Activated CD4-positive, alpha-beta T cell treated with anti-CD3 and anti-CD28 coated beads for 4 hours (primary cell): ENCODE measurements around the gene CHMP1A.
"Not testable (repeated sequence)": the region's sequence is repeated elsewhere in the genome, so short reads cannot be mapped to it uniquely, and the experiment has no call there.

Experiments
- DNase-seq, 2 donors: peaks; one replicate each; pipeline ENCODE4 v3.0.0-alpha.2; 2020

Gene CHMP1A

DNA sequence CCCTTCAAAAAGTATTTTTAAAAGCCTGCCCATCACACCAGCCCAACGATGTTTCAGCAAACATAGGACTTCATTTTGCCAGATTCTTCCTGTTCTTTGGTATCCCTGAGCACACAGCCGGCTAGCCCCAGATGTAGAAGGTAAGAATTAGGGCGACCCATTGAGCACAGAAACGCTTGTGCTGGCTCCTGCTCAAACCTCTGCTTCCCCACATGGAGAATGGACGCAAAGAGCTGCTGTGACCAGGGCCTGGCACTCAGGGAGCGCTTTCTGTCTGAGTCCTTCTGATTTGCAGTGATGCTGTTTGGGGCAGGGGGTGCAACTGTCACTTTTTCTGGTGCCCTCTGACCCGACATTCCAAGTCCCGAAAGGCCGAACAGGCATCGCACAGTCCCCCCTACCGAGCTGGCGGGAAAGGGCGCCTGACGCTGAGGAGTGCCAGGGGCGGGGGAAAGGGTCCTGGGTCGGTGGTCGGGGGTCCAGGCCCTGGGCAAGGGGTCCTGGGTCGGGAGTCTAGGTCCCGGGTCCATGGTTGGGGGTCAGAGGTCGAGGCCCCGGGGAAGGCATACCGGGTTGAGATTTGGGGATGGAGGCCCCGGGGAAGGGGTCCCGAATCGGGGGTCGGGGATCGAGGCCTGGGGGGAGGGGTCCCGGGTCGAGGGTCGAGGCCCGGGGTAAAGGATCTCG, 930 bp downstream of the CHMP1A start:
- DNase-seq, result no peak

DNA sequence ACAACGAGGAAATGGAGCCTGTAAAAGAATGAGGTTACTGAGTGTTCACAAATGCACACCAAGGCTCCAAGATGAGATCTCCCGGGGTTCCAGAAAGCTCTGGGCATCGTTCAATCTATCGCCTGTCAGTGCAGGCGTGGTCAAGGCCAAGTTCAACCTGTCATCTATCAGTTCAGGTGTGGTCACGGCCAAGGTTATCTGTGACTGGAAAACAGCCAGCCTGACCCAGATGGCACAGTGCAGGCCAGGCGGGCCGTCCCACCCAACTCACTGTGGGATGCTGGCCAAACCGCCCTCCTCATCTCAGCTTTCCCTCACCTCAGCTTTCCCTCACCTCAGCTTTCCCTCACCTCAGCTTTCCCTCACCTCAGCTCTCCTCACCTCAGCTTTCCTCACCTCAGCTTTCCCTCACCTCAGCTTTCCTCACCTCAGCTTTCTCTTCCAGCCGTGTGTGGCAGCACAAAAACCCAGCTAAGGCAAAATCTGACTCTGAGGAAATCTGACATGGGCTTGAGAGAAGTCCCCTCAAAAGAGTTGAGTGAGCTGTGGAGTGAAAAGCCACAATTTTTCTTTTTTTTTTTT, 2.4 kb downstream of the CHMP1A start:
- no peak for DNase-seq

DNA sequence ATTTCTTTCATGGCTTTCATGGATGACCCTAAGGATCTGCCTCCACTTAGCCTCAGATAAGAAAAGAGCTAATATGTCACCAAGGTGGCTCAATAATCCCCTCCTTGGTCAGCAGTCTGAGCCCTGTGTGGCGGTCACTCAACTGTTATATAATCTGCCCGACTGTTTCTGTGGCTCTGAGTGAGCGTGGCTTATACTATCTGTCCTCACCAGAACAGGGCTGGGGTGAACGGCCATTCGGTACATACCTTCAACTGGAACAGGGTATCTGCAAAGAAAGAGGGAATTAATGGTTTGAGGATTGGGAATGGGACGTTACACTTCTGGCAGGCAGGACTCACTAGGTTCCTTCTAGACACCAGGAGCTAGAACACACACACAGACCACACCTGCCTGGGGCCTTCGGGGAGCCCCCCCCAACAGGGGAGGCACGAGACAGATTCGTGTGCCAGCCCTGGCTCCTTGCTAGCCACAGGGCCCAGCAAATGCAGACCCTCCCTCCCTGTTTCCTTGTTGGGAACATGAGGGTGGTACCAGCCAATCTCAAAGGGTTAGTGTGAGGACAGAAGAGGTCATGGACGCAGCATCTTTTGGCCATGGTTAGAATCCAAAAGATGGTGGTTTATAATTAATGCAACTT, 3.7 kb downstream of the CHMP1A start:
- DNase-seq, result no peak

DNA sequence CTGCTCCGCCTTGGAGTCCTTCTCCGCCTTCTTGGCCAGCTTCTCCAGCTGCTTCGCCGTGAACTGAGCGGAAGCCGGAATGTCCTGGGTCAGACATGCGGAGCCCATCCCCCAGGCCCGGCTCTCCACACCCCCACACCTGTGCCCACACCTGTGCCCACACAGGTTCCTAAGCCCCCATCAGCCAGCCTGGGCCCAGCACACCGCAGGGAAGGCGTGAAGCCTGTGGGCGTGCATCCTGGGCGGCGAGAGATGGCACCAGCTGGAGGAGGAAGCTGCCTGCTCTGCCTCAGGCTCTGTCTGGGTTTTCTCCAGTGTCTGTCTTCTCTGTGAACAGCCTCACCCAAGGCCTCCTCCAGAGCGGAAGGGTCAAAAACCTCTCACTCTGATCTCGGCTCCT, 5.9 kb downstream of the CHMP1A start:
- no peak for DNase-seq

DNA sequence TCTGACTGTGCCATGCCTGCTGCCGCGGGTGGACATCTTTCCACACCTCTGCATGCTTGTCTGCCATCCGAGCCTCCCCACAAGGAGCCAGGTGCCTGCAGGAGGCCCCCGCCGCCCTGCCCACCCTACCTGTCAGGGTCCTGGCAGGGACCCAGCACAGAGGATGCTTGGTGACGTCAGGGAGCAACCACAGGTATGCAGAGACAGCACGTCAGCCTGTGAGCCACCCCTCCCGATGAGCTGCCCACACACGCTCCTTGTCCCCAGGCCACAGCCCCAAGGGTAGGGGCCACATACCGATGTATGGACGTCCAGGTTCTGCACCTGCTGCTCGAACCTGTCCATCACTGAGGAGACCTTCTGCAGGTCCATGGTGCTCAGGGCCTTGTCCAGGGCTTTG, 10.6 kb downstream of the CHMP1A start:
- DNase-seq, result no peak

DNA sequence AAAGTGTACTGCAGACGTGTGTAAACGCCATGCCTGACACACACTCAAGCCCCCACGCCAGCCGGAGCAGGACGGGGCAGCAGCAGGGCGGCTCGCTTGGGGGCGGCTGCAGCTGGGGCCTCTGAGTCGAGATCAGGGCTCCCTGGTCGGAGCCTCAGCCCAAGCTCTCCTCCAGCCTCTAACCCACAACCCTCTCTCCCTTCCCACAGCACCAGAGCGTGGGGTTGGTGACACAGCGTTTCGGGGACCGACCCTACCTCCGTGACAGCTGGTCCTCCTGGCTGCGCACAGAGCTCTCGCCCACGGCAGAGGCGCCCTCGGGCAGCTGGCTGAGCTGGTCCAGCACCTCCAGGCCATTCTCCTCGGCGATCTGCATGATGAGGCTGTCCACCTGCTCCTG, 11.2 kb downstream of the CHMP1A start:
- no peak for DNase-seq

DNA sequence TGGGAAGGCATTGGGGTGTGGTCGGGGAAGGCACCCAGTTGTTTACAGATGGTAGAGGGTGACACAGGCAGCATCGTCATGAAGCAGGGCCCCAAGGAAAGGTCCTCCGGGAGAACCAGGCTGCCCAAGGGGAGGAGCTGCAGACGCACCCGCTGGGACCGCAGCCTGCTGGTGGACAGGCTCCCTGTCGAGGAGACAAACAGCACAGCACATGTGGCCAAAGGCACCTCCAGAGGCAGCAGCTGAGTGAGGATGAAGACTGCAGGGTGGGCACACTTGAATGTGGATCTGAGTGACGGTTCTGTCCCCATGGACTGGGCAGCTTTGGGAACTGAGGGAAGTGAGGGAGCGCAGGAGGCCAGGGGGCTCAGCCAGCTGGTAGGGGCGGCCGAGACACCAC, 12.4 kb downstream of the CHMP1A start:
- no peak for DNase-seq

DNA sequence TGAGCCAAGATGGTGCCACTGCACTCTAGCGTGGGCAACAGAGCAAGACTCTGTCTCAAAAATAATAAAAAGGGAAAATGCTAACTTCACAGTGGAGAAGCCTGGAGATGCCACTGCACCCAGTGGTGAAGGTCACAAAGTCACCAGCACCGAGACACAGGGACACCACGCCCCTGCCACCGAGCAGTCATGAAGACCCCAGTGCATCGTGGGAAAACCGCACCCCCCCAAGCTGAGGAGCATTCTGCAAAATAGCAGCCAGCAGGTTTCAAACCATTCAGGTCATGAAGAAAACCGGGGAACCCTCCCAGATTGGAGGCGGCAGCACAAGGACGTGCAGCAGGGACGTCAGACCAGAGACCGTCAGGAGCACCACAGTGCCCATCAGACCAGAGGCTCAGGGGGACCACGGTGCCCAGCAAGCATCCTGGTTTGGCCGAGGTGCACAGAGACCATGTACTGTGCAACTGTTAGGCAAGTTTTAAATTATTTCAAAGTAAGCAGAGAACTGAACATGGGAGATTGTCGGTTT, 13.7 kb downstream of the CHMP1A start:
- no peak for DNase-seq

DNA sequence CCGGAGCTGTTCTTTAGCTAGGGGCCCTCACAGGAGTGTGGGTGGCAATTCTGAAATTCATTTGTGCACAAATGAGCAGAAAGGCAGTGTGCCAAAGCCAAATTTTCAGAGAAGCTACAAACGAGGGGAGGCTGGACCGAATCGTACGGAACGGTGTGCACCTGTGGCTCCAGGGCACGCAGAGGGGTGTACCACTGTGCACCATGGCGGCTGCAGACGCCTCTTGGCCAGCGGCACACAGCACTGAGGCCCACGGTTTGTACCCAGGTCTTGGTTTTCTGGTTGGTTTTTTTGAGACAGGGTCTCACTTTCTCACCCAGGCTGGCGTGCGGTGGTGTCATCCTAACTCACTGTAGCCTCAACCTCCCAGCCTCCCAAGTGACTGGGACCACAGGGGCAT, 14.9 kb downstream of the CHMP1A start:
- DNase-seq, result no peak

DNA sequence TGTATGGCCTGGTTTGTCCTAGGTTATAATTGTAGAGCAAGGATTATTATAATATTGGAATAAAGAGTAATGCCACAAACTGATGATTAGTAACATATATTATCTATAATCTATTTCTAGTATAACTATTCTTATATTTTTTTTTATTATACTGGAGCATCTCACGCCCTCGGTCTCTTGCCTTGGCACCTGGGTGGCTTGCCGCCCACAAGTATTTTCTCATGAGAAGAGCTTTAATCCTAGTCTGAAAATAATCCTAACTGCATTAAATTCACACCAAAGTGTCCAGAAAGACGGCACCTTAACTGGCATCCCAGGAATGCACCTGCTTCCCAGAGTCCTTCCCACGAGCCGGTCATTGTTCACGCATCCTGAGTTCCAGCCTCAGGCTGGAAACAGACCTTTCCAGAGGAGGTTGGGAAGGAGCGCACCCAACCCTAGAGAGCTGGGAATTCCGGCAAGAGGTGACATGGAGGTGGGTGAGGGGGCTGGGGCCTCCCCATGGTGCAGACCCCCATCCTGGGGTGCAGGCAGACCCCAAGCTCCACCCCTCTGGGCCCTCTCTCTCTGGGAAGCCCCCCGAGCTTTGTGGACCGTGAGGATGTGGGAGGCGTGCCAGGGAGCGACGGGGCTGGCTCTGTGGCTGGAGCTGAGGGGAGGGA, 15.9 kb downstream of the CHMP1A start:
- DNase-seq, result no peak

DNA sequence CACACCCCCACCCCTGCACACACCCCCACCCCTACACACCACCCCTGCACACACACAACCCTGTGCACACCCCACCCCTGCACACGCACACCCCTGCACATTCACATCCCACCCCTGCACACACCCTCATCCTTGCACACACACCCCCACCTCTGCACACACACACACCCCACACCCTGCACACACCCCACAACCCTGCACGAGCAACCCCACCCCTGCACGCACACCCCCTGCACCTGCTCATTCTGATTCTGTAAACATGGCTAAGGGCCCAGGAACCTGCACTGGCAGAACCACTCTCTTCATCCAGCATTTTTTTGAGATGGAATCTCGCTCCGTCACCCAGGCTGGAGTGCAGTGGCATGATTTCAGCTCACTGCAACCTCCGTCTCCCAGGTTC, 18.1 kb downstream of the CHMP1A start:
- DNase-seq, result no peak

DNA sequence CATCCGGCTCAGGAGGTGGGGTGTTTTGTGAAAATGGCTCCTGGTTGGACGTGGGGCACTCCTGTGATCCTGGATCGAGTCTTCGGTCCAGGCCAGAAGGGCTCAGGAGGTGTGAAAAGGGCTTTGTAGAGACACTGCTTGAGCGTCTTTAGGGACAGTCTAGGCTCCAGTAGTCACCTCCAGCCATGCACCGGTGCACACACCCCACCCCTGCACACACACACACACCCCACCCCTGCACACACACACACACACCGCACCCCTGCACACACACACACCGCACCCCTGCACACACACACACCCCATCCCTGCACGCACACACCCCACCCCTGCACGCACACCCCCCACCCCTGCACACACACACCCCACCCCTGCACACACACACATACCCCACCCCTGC, 19.1 kb downstream of the CHMP1A start:
- DNase-seq, result no peak

DNA sequence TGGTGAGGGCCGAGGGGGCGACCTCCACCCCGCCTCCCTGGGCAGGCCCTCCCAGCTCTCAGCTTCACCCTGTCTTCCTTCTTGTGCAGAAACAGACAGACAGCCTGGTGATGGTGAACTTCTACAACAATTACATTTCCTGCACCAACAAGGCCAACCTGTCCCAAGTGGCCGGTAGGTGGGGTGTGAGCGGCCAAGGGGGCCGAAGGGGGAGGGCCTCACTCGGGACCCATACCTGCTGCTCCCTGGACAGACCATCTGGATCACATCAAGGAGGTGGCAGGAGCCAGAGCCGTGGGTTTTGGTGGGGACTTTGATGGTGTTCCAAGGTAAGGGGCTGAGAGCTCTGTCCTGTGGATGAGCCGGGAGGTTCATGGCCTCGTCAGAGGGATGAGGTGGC, 20.1 kb downstream of the CHMP1A start:
- DNase-seq, result no peak

DNA sequence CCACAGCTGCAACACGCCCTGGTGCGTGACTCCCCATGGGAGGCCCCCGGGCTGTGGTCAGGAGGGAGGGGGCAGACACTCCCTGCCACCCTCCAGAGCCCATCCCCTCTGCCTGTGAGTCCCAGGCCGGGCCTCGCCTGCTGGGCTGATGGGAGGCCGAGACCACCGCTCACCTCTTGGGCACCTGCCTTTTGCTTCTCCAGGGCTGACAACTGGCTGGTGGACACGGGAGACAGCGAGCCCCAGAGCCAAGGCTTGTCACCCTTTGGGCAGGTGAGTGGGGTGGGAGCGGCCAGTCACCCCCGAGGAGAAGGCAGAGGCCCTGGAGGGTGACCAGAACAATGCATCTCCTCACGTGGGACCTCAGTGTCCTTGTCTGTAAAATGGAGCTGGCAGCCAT, 20.8 kb downstream of the CHMP1A start:
- no peak for DNase-seq

DNA sequence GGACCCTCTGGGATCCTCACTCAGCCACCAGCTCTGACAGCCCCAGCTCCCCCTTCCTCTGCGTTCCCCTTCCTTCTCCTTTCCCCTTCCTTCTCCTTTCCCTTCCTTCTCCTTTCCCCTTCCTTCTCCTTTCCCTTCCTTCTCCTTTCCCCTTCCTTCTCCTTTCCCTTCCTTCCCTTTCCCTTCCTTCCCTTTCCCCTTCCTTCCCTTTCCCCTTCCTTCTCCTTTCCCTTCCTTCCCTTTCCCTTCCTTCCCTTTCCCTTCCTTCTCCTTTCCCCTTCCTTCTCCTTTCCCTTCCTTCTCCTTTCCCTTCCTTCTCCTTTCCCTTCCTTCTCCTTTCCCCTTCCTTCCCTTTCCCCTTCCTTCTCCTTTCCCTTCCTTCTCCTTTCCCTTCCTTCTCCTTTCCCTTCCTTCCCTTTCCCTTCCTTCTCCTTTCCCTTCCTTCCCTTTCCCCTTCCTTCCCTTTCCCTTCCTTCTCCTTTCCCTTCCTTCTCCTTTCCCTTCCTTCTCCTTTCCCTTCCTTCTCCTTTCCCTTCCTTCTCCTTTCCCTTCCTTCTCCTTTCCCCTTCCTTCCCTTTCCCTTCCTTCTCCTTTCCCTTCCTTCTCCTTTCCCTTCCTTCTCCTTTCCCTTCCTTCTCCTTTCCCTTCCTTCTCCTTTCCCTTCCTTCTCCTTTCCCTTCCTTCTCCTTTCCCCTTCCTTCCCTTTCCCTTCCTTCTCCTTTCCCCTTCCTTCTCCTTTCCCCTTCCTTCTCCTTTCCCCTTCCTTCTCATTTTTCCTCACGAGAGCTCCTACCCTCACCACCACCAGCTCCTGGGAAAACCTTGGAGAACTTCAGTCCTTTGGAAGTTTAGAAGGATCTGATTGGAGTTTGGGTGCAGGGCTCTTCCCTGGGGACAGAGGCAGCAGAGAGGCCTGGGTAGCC, 22.8 kb downstream of the CHMP1A start:
- DNase-seq, result not testable (repeated sequence)

DNA sequence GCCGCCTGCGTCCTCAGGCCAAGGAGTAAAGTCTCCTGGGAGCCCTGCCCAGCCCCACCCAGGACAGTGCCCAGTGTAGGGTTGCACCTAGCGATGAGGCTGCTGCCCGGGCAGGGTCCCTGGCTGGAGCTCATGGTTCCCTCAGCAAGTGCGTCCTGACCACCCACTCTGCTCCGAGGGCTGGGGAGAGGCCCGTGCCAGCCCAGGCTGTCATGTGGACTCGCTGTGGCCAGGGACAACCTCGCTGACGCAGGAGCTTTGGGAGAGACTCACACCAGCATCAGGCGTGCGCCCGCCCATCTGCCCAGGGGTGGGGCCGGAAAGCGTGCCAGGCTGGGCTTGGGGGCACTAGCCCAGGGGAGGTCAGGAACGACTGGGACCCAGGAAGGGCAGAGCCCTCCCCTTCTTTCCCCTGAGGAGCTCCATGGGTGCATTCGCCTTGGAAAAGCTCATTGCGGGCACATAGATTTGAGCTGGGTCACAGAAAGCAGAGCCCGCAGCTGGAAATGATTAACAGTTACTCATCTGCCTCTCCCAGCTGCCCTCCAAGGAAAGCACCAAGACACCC, 24.4 kb downstream of the CHMP1A start:
- no peak for DNase-seq

DNA sequence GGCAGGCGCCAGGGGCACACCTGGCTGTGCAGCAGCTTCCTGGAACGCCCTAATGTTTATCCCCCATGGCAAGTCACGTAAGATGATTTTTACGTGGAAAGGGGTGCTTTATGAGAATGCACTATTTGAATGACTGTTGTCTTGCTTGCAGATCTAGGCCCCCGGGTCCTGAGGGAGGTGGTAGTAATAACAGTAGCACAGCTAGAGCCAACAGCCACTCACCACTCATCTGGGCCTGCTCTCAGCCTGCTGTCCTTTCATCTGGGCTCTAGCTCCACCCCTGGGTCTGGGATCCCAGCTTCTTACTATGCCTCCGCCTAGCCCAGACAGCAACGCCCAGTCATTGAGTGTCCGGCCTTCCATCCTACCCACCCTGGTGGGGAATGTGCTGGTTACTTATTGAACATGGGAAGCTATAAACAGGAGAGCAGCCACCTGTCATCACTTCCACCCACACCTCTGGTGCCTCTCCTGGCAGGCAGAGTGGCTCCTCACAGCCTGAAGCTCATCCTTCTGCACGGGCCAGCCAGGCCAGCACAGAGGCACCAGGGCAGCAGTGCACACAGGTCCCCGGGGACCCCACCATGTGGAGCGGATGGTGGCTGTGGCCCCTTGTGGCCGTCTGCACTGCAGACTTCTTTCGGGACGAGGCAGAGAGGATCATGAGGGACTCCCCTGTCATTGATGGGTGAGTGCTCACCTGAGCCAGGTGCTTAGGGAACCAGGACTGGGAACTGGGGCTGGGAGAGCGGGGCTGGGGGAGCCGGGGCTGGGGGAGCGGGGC, 27.5 kb downstream of the CHMP1A start:
- no peak for DNase-seq

DNA sequence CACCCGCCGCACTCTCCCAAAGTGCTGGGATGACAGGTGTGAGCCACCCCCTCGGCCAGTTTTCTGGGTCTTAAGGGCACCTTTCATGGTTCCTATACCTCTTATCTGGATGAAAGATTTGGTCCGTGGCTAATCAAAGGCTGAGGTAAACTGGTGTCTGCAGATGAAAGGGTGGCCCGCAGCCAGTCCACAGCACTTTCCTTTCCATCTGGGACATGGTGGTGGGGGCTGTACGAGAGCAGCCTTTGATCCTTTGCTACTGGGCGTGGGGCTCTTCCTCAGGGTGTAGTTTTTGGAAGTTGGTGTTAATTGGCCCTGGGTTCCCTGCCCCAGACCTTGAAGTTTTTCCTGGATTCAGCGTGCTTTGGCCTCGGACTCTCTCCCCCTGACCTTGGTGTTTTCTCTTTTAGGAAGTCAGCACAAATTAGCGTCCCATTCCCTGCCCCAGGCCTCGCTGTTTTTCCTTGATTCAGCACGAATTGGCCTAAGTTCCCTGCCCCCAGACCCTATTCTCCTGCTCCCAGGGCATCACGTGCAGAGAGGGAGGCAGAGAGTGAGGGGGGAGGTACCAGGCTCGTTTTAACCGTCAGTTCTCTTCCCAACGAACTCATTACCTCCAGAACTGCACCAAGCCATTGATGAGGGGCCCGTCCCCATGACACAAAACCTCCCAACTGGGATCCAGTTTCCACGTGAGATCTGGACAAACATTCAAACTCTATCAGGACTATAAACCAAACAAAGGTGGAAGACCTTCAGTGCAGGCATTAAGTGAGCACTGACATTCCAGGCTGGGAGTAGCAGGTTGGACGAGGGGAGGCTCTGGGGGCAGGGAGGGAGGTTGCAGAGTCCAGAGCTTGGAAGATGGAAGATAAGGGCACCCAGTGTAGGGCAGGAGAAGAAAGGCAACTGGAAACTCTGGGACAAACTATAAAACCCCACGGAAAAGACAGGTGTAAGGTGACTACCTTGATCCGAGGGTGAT, 32.4 kb downstream of the CHMP1A start:
- no peak for DNase-seq

DNA sequence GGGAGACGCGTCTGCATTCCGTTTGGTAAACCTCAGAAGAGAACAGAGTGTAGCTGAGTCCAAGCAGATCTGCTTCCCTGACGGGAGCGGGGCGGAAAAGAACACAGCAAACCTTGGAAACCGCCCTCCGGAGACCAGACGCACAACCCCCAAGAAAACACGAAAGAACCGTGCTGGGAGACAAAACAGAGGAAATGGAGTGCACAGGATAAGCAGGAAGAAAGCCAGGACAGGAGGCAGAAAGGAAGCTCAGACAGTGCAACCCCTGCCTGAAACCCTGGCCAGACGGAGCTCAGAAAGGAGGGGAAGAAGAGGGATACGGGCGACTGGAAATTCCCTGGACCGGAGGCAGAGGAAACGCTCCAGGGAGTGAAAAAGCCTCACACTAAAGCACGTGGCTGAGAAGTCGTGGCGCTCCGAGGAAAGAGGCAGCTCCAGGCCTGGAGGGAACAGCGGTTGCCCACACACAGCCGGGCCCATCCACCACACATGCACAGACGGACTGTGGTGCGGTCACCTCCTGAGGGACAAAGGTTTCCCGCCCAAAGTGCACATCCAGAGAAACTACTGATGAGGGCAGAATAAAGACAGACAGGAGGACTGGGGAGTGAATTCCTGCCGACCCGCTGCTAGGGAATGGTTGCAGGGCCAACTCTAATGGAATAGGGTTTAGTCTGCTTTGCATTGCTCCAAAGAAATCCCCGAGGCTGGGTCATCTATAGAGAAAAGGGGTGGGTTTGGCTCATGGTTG, 33.8 kb downstream of the CHMP1A start:
- DNase-seq, result no peak
